GM06990 (cell line): Measurements from ENCODE around the gene PCBP3.

Experiments
- DNase-seq: peaks from one replicate; pipeline ENCODE4 v3.0.0-alpha.2; 2011; ENCODE audit not compliant: insufficient read length; ENCODE audit errors: extremely low read depth
- H3K27me3 ChIP-seq: replicated peaks from 2 replicates; pipeline ENCODE4 v1.6.0; 2011; ENCODE audit warnings: low read length; ENCODE audit not compliant: control insufficient read depth, insufficient read depth
- H3K36me3 ChIP-seq: 2 replicates; pipeline ENCODE4 v1.5.1; 2011; ENCODE audit warnings: low read length; ENCODE audit not compliant: control insufficient read depth, insufficient read depth
- H3K4me3 ChIP-seq: replicated peaks from 2 replicates; pipeline ENCODE4 v1.5.1; 2011; ENCODE audit warnings: low read depth, mild to moderate bottlenecking, control low read depth, low read length
- CTCF ChIP-seq: IDR thresholded peaks from 2 replicates; pipeline ENCODE4 v1.5.1; 2011; ENCODE audit warnings: low read length, control low read depth, mild to moderate bottlenecking, inconsistent platforms; ENCODE audit not compliant: insufficient read depth, poor library complexity, severe bottlenecking

Gene PCBP3

GRCh38 chr21:45930792-45931191, 287.3 kb downstream of the PCBP3 start:
- H3K27me3 ChIP-seq: no peaks in the 10 kb centered on the region; the same call in 1 of the 2 replicates
- TF ChIP-seq CTCF: no peak
- no peak for DNase-seq
- H3K4me3 ChIP-seq: no peak overlapping the region
- no peaks in the 10 kb centered on the region for H3K36me3 ChIP-seq

GRCh38 chr21:45931397-45931969, 288.0 kb downstream of the PCBP3 start:
- Histone ChIP-seq H3K4me3 (no peak overlapping the region), H3K36me3 (no peaks in the 10 kb centered on the region), H3K27me3 (no peaks in the 10 kb centered on the region; the same call in 1 of the 2 replicates)
- DNase-seq: no peak
- no peak for TF ChIP-seq CTCF

GRCh38 chr21:45932922-45933502, 289.5 kb downstream of the PCBP3 start:
- TF ChIP-seq CTCF: no peak
- Histone ChIP-seq H3K27me3 (no peaks in the 10 kb centered on the region; the same call in 1 of the 2 replicates), H3K4me3 (no peak overlapping the region), H3K36me3 (no peaks in the 10 kb centered on the region)
- no peak for DNase-seq

GRCh38 chr21:45934085-45934484, 290.6 kb downstream of the PCBP3 start:
- no peak for DNase-seq
- Histone ChIP-seq H3K4me3 (no peak overlapping the region), H3K27me3 (no peaks in the 10 kb centered on the region; the same call in 1 of the 2 replicates), H3K36me3 (no peaks in the 10 kb centered on the region)
- TF ChIP-seq CTCF: no peak

GRCh38 chr21:45934554-45934953, 291.0 kb downstream of the PCBP3 start:
- Histone ChIP-seq H3K4me3 (no peak overlapping the region), H3K36me3 (no peaks in the 10 kb centered on the region), H3K27me3 (no peaks in the 10 kb centered on the region; the same call in 1 of the 2 replicates)
- DNase-seq: no peak
- TF ChIP-seq CTCF: no peak
